HG02970 (cell line): ENCODE results near the gene TRAF4.
"Not testable (repeated sequence)": the region's sequence is repeated elsewhere in the genome, so short reads cannot be mapped to it uniquely, and the experiment has no call there.

ENCODE experiments used
- ATAC-seq: cut with Tn5 transposase; IDR thresholded peaks from one replicate; pipeline ENCODE4 v1.9.1; 2021; ENCODE audit warnings: mild to moderate bottlenecking, moderate library complexity, moderate number of reproducible peaks; ENCODE audit not compliant: unreplicated experiment, low FRiP score

The TRAF4 gene

GRCh38 chr17:28712705-28713415 is 31.0 kb upstream of the TRAF4 start:
- ATAC-seq, result no peak

GRCh38 chr17:28714281-28714680 is 29.5 kb upstream of the TRAF4 start:
- no peak for ATAC-seq

- ATAC-seq, result no peak
Measured at GRCh38 chr17:28715217-28715616, 28.6 kb upstream of the TRAF4 start.

- ATAC-seq, result no peak
Measured at GRCh38 chr17:28716740-28717577, 26.9 kb upstream of the TRAF4 start.

GRCh38 chr17:28717578-28718332 is 26.1 kb upstream of the TRAF4 start, which contains the start of gene RAB34:
Gene RAB34, minus strand, starts transcription at chr17:28717868. Its CDS starts 602 bp downstream, at chr17:28717266.
- no peak for ATAC-seq

GRCh38 chr17:28718333-28719020 is 25.3 kb upstream of the TRAF4 start:
- ATAC-seq, result no peak

- ATAC-seq, result no peak
Measured at GRCh38 chr17:28719021-28719433, 24.8 kb upstream of the TRAF4 start.

GRCh38 chr17:28720247-28720996 is 23.4 kb upstream of the TRAF4 start:
- ATAC-seq, result no peak

GRCh38 chr17:28720997-28721329 is 22.8 kb upstream of the TRAF4 start:
- not testable (repeated sequence) for ATAC-seq

- no peak for ATAC-seq
Measured at GRCh38 chr17:28722417-28723158, 21.2 kb upstream of the TRAF4 start.

GRCh38 chr17:28723159-28723835 is 20.5 kb upstream of the TRAF4 start:
- no peak for ATAC-seq

- not testable (repeated sequence) for ATAC-seq
Measured at GRCh38 chr17:28723836-28724499, 19.8 kb upstream of the TRAF4 start.

GRCh38 chr17:28724500-28725165 is 19.2 kb upstream of the TRAF4 start:
- ATAC-seq, result no peak

GRCh38 chr17:28725166-28725659 is 18.6 kb upstream of the TRAF4 start:
- ATAC-seq, result no peak

GRCh38 chr17:28725660-28726225 is 18.1 kb upstream of the TRAF4 start:
- ATAC-seq, result no peak

- ATAC-seq, result peak; percentile 1
Measured at GRCh38 chr17:28726226-28726626, 17.6 kb upstream of the TRAF4 start, which contains the start of gene TLCD1. Gene TLCD1, minus strand, starts transcription at chr17:28726233. Its CDS starts 136 bp downstream, at chr17:28726097.
